ENCODE results near the gene ATF5. TPM values are rescaled to one million over a fixed set of nuclear protein-coding genes. Genes with fewer than 3 reads are reported as not detected.

ATF5 gene
- total and polyA plus RNA-seq, 10 of the 15 experiments (the other 5 are each of a cell fraction or from before 2014, with no cell fraction given), result 9.1 to 133 (median 24.0) TPM

GRCh38 chr19:49887665-49888509, 41.1 kb upstream of the ATF5 start (continued):
- no peak for TF ChIP-seq TBL1XR1 (IDR thresholded peaks at IDR 0.05; ENCODE audit: low read depth, low read length)
- no peak for TF ChIP-seq TARDBP (IDR thresholded peaks at IDR 0.05; ENCODE audit: borderline replicate concordance)
- no peak for TF ChIP-seq BCL3 (IDR thresholded peaks at IDR 0.05; ENCODE audit: borderline replicate concordance, insufficient read depth, low read depth, low read length, poor library complexity, severe bottlenecking)
- TF ChIP-seq ASH2L (IDR thresholded peaks at IDR 0.05; ENCODE audit: borderline replicate concordance, low read depth), result no peak
- TF ChIP-seq REST (IDR thresholded peaks at IDR 0.05; ENCODE audit: low read depth, low read length), result no peak
- no peak for TF ChIP-seq CHD1 (IDR thresholded peaks at IDR 0.05; ENCODE audit: low read depth, low read length)
- TF ChIP-seq ATF7 (IDR thresholded peaks at IDR 0.05; ENCODE audit: low read depth), result peak; percentile 38
- no peak for TF ChIP-seq KDM1A (IDR thresholded peaks at IDR 0.05; ENCODE audit: borderline replicate concordance)
- TF ChIP-seq ZNF207 (IDR thresholded peaks at IDR 0.05; ENCODE audit: borderline replicate concordance), result no peak
- no peak for TF ChIP-seq MYB (IDR thresholded peaks at IDR 0.05; ENCODE audit: borderline replicate concordance, low read depth, low read length)
- no peak for TF ChIP-seq ZBTB33 (IDR thresholded peaks at IDR 0.05)
- TF ChIP-seq EGR1 (IDR thresholded peaks at IDR 0.05; ENCODE audit: borderline replicate concordance in 1 of 2, low read depth in 2 of 2, low read length in 2 of 2), result peak in 1 of 2 experiments; percentile 3; a peak in 1 of 3 replicates
- no peak for TF ChIP-seq RB1 (IDR thresholded peaks at IDR 0.05; ENCODE audit: borderline replicate concordance)
- TF ChIP-seq ATF2 (IDR thresholded peaks at IDR 0.05; ENCODE audit: low read length), result no peak
- no peak for TF ChIP-seq YY1 (IDR thresholded peaks at IDR 0.05; ENCODE audit: low read depth, low read length)
- TF ChIP-seq PAX5 (IDR thresholded peaks at IDR 0.05; ENCODE audit: borderline replicate concordance, low read depth, low read length), result peak; percentile 28; the same call in 1 of the 2 replicates
- no peak for TF ChIP-seq EED (IDR thresholded peaks at IDR 0.05; ENCODE audit: low read depth)
- TF ChIP-seq SRF (IDR thresholded peaks at IDR 0.05; ENCODE audit: low read depth in 2 of 2, low read length in 2 of 2), result no peak
- TF ChIP-seq BMI1 (IDR thresholded peaks at IDR 0.05; ENCODE audit: borderline replicate concordance), result no peak
- no peak for TF ChIP-seq EZH2 (IDR thresholded peaks at IDR 0.05; ENCODE audit: borderline replicate concordance, control insufficient read depth, low read depth, low read length)
- peak; percentile 78; the same call in 1 of the 2 replicates for TF ChIP-seq POLR2AphosphoS2 (IDR thresholded peaks at IDR 0.05; ENCODE audit: low read depth, low read length)
- peak; percentile 10; the same call in 1 of the 3 replicates for TF ChIP-seq POU2F2 (IDR thresholded peaks at IDR 0.05; ENCODE audit: borderline replicate concordance, low read depth, low read length)
